GM23338 (cell line): Measurements from ENCODE around the gene INO80. TPM values are rescaled to one million over a fixed set of nuclear protein-coding genes. Genes with fewer than 3 reads are reported as not detected.

ENCODE experiments used
- CTCF ChIP-seq, 2 experiments: fragments of 200-600 bp in 1 of 2; sonication (generic) in 1 of 2; conservative IDR thresholded peaks; 2 replicates each; pipeline versions ENCODE4 v1.5.1 to v1.6.1; 2016 to 2017; ENCODE audit warnings: antibody characterized with exemption in 2 of 2, low read depth in 2 of 2, mild to moderate bottlenecking in 2 of 2, moderate library complexity in 1 of 2
- ETS1 ChIP-seq: IDR thresholded peaks from 2 replicates; pipeline ENCODE4 v1.6.1; 2016; ENCODE audit warnings: antibody characterized with exemption
- JUNB ChIP-seq: IDR thresholded peaks from one replicate; pipeline ENCODE4 v1.6.1; 2016; ENCODE audit warnings: antibody characterized with exemption; ENCODE audit not compliant: unreplicated experiment
- POLR2AphosphoS5 ChIP-seq: IDR thresholded peaks from 2 replicates; pipeline ENCODE4 v1.6.1; 2016; ENCODE audit warnings: antibody characterized with exemption, low read depth
- STAT1 ChIP-seq: IDR thresholded peaks from one replicate; pipeline ENCODE4 v1.6.1; 2016; ENCODE audit warnings: antibody characterized with exemption; ENCODE audit not compliant: unreplicated experiment
- ZNF114 ChIP-seq: fragments of 250-450 bp; sonication (Bioruptor Pico); IDR thresholded peaks from 2 replicates; pipeline ENCODE4 v1.5.0; 2020; ENCODE audit warnings: mild to moderate bottlenecking, moderate library complexity
- ZNF331 ChIP-seq: fragments of 250-450 bp; sonication (Bioruptor Pico); IDR thresholded peaks from 2 replicates; pipeline ENCODE4 v1.5.0; 2020; ENCODE audit warnings: low read depth, mild to moderate bottlenecking, moderate library complexity
- ZNF462 ChIP-seq: fragments of 250-450 bp; sonication (Bioruptor Pico); IDR thresholded peaks from 2 replicates; pipeline ENCODE4 v1.5.0; 2020; ENCODE audit warnings: mild to moderate bottlenecking, moderate library complexity
- polyA plus RNA-seq: library from polyadenylated mRNA; unstranded; fragments of >200 nt; fragmentation: Nextera tagmentation; extraction: Ambion mirVana; gene quantifications from 2 replicates; pipeline ENCODE4 v1.2.1, GENCODE V29; 2016
- total RNA-seq: library from RNA; depleted of rRNA; stranded (reverse); fragments of >200 nt; shearing (Covaris generic); gene quantifications from 2 replicates; pipeline ENCODE4 v1.2.3, GENCODE V29; 2014

INO80 gene
- total and polyA plus RNA-seq, 2 experiments from 2014 or later: 6.5 to 24.9 TPM

GRCh38 chr15:40995656-40996055, 120.4 kb downstream of the INO80 start (continued):
- TF ChIP-seq ZNF462 (CRISPR knock-in tag) (no peak), ZNF331 (CRISPR knock-in tag) (no peak), ETS1 (no peak), POLR2AphosphoS5 (no peak), JUNB (no peak), ZNF114 (CRISPR knock-in tag) (no peak), CTCF (conservative IDR thresholded peaks at IDR 0.05; ENCODE audit: low read depth in 2 of 2) (no peak), STAT1 (no peak)
